ENCODE results near the gene DNAH7.

GRCh38 chr2:196059491-196059960, 9.1 kb downstream of the DNAH7 start:
- TF ChIP-seq, protein P1, sequence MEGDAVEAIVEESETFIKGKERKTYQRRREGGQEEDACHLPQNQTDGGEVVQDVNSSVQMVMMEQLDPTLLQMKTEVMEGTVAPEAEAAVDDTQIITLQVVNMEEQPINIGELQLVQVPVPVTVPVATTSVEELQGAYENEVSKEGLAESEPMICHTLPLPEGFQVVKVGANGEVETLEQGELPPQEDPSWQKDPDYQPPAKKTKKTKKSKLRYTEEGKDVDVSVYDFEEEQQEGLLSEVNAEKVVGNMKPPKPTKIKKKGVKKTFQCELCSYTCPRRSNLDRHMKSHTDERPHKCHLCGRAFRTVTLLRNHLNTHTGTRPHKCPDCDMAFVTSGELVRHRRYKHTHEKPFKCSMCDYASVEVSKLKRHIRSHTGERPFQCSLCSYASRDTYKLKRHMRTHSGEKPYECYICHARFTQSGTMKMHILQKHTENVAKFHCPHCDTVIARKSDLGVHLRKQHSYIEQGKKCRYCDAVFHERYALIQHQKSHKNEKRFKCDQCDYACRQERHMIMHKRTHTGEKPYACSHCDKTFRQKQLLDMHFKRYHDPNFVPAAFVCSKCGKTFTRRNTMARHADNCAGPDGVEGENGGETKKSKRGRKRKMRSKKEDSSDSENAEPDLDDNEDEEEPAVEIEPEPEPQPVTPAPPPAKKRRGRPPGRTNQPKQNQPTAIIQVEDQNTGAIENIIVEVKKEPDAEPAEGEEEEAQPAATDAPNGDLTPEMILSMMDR (IDR thresholded peaks at IDR 0.05 in 8 of 11, conservative IDR thresholded peaks at IDR 0.05 in 3 of 11), result no peak
- TF ChIP-seq POLR2A (IDR thresholded peaks at IDR 0.05), result no peak
- TF ChIP-seq POLR2AphosphoS5 (IDR thresholded peaks at IDR 0.05), result no peak

Measured in spleen (tissue), 7 donors.